Endothelial cell (in vitro differentiated cells): ENCODE data around the gene CAMTA1. TPM values are rescaled to one million over a fixed set of nuclear protein-coding genes. Genes with fewer than 3 reads are reported as not detected.

Experiments used
- DNase-seq: peaks from one replicate; pipeline ENCODE4 v3.0.0; 2021; ENCODE audit warnings: low spot score
- H3K27ac Mint-ChIP-seq: one replicate; pipeline ENCODE4 v1.8.0; 2021; ENCODE audit warnings: mixed read lengths, inconsistent platforms; ENCODE audit not compliant: unreplicated experiment
- H3K27me3 Mint-ChIP-seq: one replicate; pipeline ENCODE4 v1.8.0; 2021; ENCODE audit warnings: mild to moderate bottlenecking, moderate library complexity, mixed read lengths, inconsistent platforms; ENCODE audit not compliant: unreplicated experiment
- H3K36me3 Mint-ChIP-seq: one replicate; pipeline ENCODE4 v1.8.0; 2021; ENCODE audit warnings: mild to moderate bottlenecking, low read depth, mixed read lengths, inconsistent platforms; ENCODE audit not compliant: unreplicated experiment
- H3K4me1 Mint-ChIP-seq: one replicate; pipeline ENCODE4 v1.8.0; 2021; ENCODE audit warnings: mild to moderate bottlenecking, mixed read lengths, inconsistent platforms; ENCODE audit not compliant: unreplicated experiment
- H3K4me3 Mint-ChIP-seq: one replicate; pipeline ENCODE4 v1.8.0; 2021; ENCODE audit warnings: mild to moderate bottlenecking, mixed read lengths, inconsistent platforms; ENCODE audit not compliant: unreplicated experiment
- H3K9me3 Mint-ChIP-seq: one replicate; pipeline ENCODE4 v1.8.0; 2021; ENCODE audit warnings: mixed read lengths, inconsistent platforms; ENCODE audit not compliant: unreplicated experiment
- CTCF ChIP-seq: fragments of 200-600 bp; sonication (generic); IDR thresholded peaks from one replicate; pipeline ENCODE4 v1.5.0; 2021; ENCODE audit warnings: antibody characterized with exemption; ENCODE audit not compliant: unreplicated experiment
- total RNA-seq: library from RNA; stranded (reverse); fragmentation: NEBNext Ultra II Directional; extraction: Animal tissue kit (Norgen Biotek cat#: 25700); gene quantifications from one replicate; pipeline ENCODE4 v1.2.1, GENCODE V29; 2021; ENCODE audit not compliant: unreplicated experiment

Gene CAMTA1
- total RNA-seq, 1 donor from 2014 or later: 87.3 TPM

GRCh38 chr1:7418442-7419080, 633.3 kb downstream of the CAMTA1 start:
- DNase-seq: no peak
- Mint-ChIP-seq H3K27me3 (peaks cover 2% of the 10 kb centered on the region), H3K27ac (no peak overlapping the region), H3K4me3 (no peak overlapping the region), H3K36me3 (peaks cover 11% of the 10 kb centered on the region), H3K9me3 (peaks cover 5% of the 10 kb centered on the region), H3K4me1 (no peaks in the 10 kb centered on the region)
- TF ChIP-seq CTCF: no peak

- TF ChIP-seq CTCF: no peak
- Mint-ChIP-seq H3K36me3 (peaks cover 13% of the 10 kb centered on the region), H3K27me3 (peaks cover 3% of the 10 kb centered on the region), H3K27ac (no peak overlapping the region), H3K9me3 (peaks cover 5% of the 10 kb centered on the region), H3K4me3 (peak overlapping the region; percentile 7), H3K4me1 (no peaks in the 10 kb centered on the region)
- no peak for DNase-seq
Measured at GRCh38 chr1:7420098-7420445, 634.8 kb downstream of the CAMTA1 start.

GRCh38 chr1:7420470-7421100, 635.3 kb downstream of the CAMTA1 start:
- DNase-seq: no peak
- Mint-ChIP-seq H3K27ac (no peak overlapping the region), H3K36me3 (peaks cover 13% of the 10 kb centered on the region), H3K27me3 (peaks cover 3% of the 10 kb centered on the region), H3K4me1 (no peaks in the 10 kb centered on the region), H3K4me3 (peak overlapping the region; percentile 7), H3K9me3 (peaks cover 5% of the 10 kb centered on the region)
- no peak for TF ChIP-seq CTCF

- H3K27ac Mint-ChIP-seq: no peak overlapping the region
Measured at GRCh38 chr1:7421471-7422075, 636.3 kb downstream of the CAMTA1 start.

More at GRCh38 chr1:7421471-7422075, 636.3 kb downstream of the CAMTA1 start:
- peaks cover 3% of the 10 kb centered on the region for H3K27me3 Mint-ChIP-seq
- no peaks in the 10 kb centered on the region for H3K4me1 Mint-ChIP-seq
- DNase-seq: no peak
- no peak overlapping the region for H3K4me3 Mint-ChIP-seq
- peaks cover 5% of the 10 kb centered on the region for H3K9me3 Mint-ChIP-seq
- peaks cover 13% of the 10 kb centered on the region for H3K36me3 Mint-ChIP-seq
- no peak for TF ChIP-seq CTCF
